Measurements from ENCODE around the gene ALDH1L2. TPM values are rescaled to one million over a fixed set of nuclear protein-coding genes. Genes with fewer than 3 reads are reported as not detected.

ALDH1L2 gene
- total and polyA plus RNA-seq, 9 of the 15 experiments (the other 6 are each of a cell fraction or from before 2014, with no cell fraction given) = 1.1 to 9.9 (median 3.8) TPM

GRCh38 chr12:105107494-105108371, 23.5 kb upstream of the ALDH1L2 start, which contains the start of gene WASHC4 (continued):
- peak in 1 of 2 experiments; percentile 9 for TF ChIP-seq AFF1 (IDR thresholded peaks at IDR 0.05; ENCODE audit: low read depth in 1 of 2, partially characterized antibody in 2 of 2)
- TF ChIP-seq LEF1 (IDR thresholded peaks at IDR 0.05) = 0 out of 2 replicates have a peak, but pooled peaks have one; percentile 26
- TF ChIP-seq NFYB (IDR thresholded peaks at IDR 0.05; ENCODE audit: extremely low read depth, insufficient read length) = no peak
- peak; percentile 82 for TF ChIP-seq MYC (IDR thresholded peaks at IDR 0.05; ENCODE audit: low read depth, low read length)
- TF ChIP-seq MYC (CRISPR knock-in tag; IDR thresholded peaks at IDR 0.05; ENCODE audit: borderline replicate concordance, low read depth) = no peak
- peak; percentile 10; the same call in 1 of the 2 replicates for TF ChIP-seq CLOCK (CRISPR knock-in tag; IDR thresholded peaks at IDR 0.05; ENCODE audit: borderline replicate concordance)
- TF ChIP-seq CBX3 (IDR thresholded peaks at IDR 0.05; ENCODE audit: borderline replicate concordance in 1 of 2, low read length in 2 of 2) = no peak
- TF ChIP-seq XRCC5 (IDR thresholded peaks at IDR 0.05; ENCODE audit: low read depth, low read length) = no peak
- TF ChIP-seq ZNF395 (CRISPR knock-in tag; IDR thresholded peaks at IDR 0.05) = peak; percentile 64; the same call in 1 of the 2 replicates
- peak; percentile 58; the same call in 1 of the 2 replicates for TF ChIP-seq ELF4 (CRISPR knock-in tag; IDR thresholded peaks at IDR 0.05)
- no peak; the same call in 1 of the 2 replicates for TF ChIP-seq TCF3 (CRISPR knock-in tag; IDR thresholded peaks at IDR 0.05)
- TF ChIP-seq ZNF133 (CRISPR knock-in tag; IDR thresholded peaks at IDR 0.05) = no peak
- TF ChIP-seq HLTF (IDR thresholded peaks at IDR 0.05) = no peak
- no peak; the same call in 1 of the 2 replicates for TF ChIP-seq KLF13 (tag; IDR thresholded peaks at IDR 0.05; ENCODE audit: borderline replicate concordance, low read depth)
- TF ChIP-seq NRF1 (conservative IDR thresholded peaks at IDR 0.05 in 1 of 2, IDR thresholded peaks at IDR 0.05 in 1 of 2) = peak; percentile 84 to 87

All from K562 (cell line).